OCI-LY7 (cell line): ENCODE results near the gene LRFN2.

Source experiments
- EZH2phosphoT487 ChIP-seq: fragments of 200-600 bp; sonication (generic); IDR thresholded peaks from 2 replicates; pipeline ENCODE4 v1.6.1; 2018; ENCODE audit warnings: low read depth, borderline replicate concordance, mild to moderate bottlenecking, mixed run types, antibody characterized with exemption, low read length, moderate library complexity, mixed read lengths
- TF ChIP-seq, protein P1 (sequence below): fragments of 200-600 bp; sonication (generic); conservative IDR thresholded peaks from 2 replicates; pipeline ENCODE4 v1.5.1; 2014; ENCODE audit warnings: mild to moderate bottlenecking, antibody characterized with exemption, low read length, moderate library complexity, mixed read lengths

GRCh38 chr6:40359808-40360207, 227.4 kb downstream of the LRFN2 start:
- TF ChIP-seq, protein P1, sequence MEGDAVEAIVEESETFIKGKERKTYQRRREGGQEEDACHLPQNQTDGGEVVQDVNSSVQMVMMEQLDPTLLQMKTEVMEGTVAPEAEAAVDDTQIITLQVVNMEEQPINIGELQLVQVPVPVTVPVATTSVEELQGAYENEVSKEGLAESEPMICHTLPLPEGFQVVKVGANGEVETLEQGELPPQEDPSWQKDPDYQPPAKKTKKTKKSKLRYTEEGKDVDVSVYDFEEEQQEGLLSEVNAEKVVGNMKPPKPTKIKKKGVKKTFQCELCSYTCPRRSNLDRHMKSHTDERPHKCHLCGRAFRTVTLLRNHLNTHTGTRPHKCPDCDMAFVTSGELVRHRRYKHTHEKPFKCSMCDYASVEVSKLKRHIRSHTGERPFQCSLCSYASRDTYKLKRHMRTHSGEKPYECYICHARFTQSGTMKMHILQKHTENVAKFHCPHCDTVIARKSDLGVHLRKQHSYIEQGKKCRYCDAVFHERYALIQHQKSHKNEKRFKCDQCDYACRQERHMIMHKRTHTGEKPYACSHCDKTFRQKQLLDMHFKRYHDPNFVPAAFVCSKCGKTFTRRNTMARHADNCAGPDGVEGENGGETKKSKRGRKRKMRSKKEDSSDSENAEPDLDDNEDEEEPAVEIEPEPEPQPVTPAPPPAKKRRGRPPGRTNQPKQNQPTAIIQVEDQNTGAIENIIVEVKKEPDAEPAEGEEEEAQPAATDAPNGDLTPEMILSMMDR: no peak
- TF ChIP-seq EZH2phosphoT487: no peak
